H1 (cell line): Measurements from ENCODE around the gene KCP. TPM values are rescaled to one million over a fixed set of nuclear protein-coding genes. Genes with fewer than 3 reads are reported as not detected.
A peak's percentile ranks its signal among the peaks of the same experiment; 100 is the strongest.

ENCODE experiments used
- CTCF ChIA-PET: fragments of 300-600 bp; sonication (Branson Sonifier 250); formaldehyde crosslinking; loops from one replicate; lab custom pipeline; 2021; ENCODE audit not compliant: partially characterized antibody; lab: Charles Lee
- POLR2A ChIA-PET: fragments of 300-600 bp; sonication (Branson Sonifier 250); formaldehyde crosslinking; loops from one replicate; lab custom pipeline; 2021; ENCODE audit warnings: inconsistent platforms; ENCODE audit not compliant: partially characterized antibody; lab: Charles Lee
- DNase-seq, 2 experiments: peaks; one replicate each; pipeline versions ENCODE4 v3.0.0 to v3.0.0-alpha.2; 2010 to 2022; ENCODE audit warnings: low spot score in 2 of 2, low read depth in 1 of 2, mixed read lengths in 1 of 2
- FAIRE-seq: peaks from 2 replicates; lab custom pipeline; 2011; peaks lifted over from hg19 to GRCh38; lab: Jason Lieb, UNC
- H2AFZ ChIP-seq: 2 replicates; pipeline ENCODE4 v1.8.1; 2012; ENCODE audit warnings: low read length, inconsistent platforms
- H2AK5ac ChIP-seq: 2 replicates; pipeline ENCODE4 v1.6.1; 2013; ENCODE audit warnings: low read depth, low read length
- H2BK120ac ChIP-seq: replicated peaks from 2 replicates; pipeline ENCODE3; 2013; ENCODE audit warnings: low read depth, low read length, inconsistent platforms
- H2BK12ac ChIP-seq: 2 replicates; pipeline ENCODE4 v1.6.1; 2013; ENCODE audit warnings: low read depth, low read length
- H2BK15ac ChIP-seq: 2 replicates; pipeline ENCODE4 v1.6.1; 2013; ENCODE audit warnings: low read length
- H2BK20ac ChIP-seq: 2 replicates; pipeline ENCODE4 v1.6.1; 2013; ENCODE audit warnings: low read length
- H2BK5ac ChIP-seq: 2 replicates; pipeline ENCODE4 v1.6.1; 2013; ENCODE audit warnings: low read depth, low read length
- H3K14ac ChIP-seq: 2 replicates; pipeline ENCODE4 v1.6.1; 2013; ENCODE audit warnings: inconsistent platforms; ENCODE audit not compliant: insufficient read length
- H3K18ac ChIP-seq: 2 replicates; pipeline ENCODE4 v1.6.1; 2013; ENCODE audit warnings: low read length; ENCODE audit errors: extremely low read depth
- H3K23ac ChIP-seq: 2 replicates; pipeline ENCODE4 v1.6.1; 2013; ENCODE audit warnings: inconsistent platforms; ENCODE audit not compliant: insufficient read length
- H3K23me2 ChIP-seq: 2 replicates; pipeline ENCODE4 v1.6.1; 2013; ENCODE audit warnings: low read depth, low read length
- H3K27ac ChIP-seq: 2 replicates; pipeline ENCODE4 v1.6.1; 2011; ENCODE audit warnings: low read depth, low read length, inconsistent platforms
- H3K27me3 ChIP-seq, 4 experiments: replicated peaks in 1 of 4; 1 replicate in 1 of 4; 2 replicates in 3 of 4; pipeline versions ENCODE4 v1.6.1 to v1.8.1; 2011 to 2013; ENCODE audit warnings: low read length in 3 of 4, mild to moderate bottlenecking in 3 of 4, inconsistent platforms in 2 of 4, mixed read lengths in 2 of 4, moderate library complexity in 1 of 4; ENCODE audit not compliant: control insufficient read depth in 3 of 4, insufficient read depth in 3 of 4; ENCODE audit errors: extremely low read depth in 1 of 4
- H3K36me3 ChIP-seq, 4 experiments: 2 replicates each; pipeline versions ENCODE4 v1.6.1 to v1.8.1; 2011 to 2013; ENCODE audit warnings: mild to moderate bottlenecking in 4 of 4, low read length in 3 of 4, moderate library complexity in 2 of 4, control low read depth in 1 of 4, inconsistent platforms in 1 of 4; ENCODE audit not compliant: insufficient read depth in 4 of 4, control insufficient read depth in 2 of 4
- H3K4ac ChIP-seq: replicated peaks from 2 replicates; pipeline ENCODE3; 2013; ENCODE audit warnings: low read length, low read depth, mixed read lengths, inconsistent platforms; ENCODE audit not compliant: insufficient read length
- H3K4me1 ChIP-seq, 4 experiments: replicated peaks in 1 of 4; 1 replicate in 1 of 4; 2 replicates in 3 of 4; pipeline versions ENCODE4 v1.6.1 to v1.8.1; 2011 to 2013; ENCODE audit warnings: low read length in 3 of 4, inconsistent platforms in 2 of 4, mixed read lengths in 1 of 4; ENCODE audit not compliant: insufficient read depth in 4 of 4, control insufficient read depth in 3 of 4
- H3K4me2 ChIP-seq, 2 experiments: 2 replicates each; pipeline versions ENCODE4 v1.6.1 to v1.8.1; 2011 to 2013; ENCODE audit warnings: low read depth in 2 of 2, low read length in 2 of 2, control low read depth in 1 of 2, inconsistent platforms in 1 of 2, mild to moderate bottlenecking in 1 of 2; ENCODE audit not compliant: insufficient read depth in 1 of 2
- H3K4me3 ChIP-seq, 4 experiments: fragments of 200-600, 300-600 bp in 1 of 4; sonication (generic), shearing (Covaris generic), sonication (Bioruptor Twin) in 1 of 4; 2 replicates each; pipeline versions ENCODE4 v1.5.1 to v1.8.1; 2011 to 2016; ENCODE audit warnings: low read length in 4 of 4, low read depth in 3 of 4, control low read depth in 2 of 4, inconsistent platforms in 2 of 4, mild to moderate bottlenecking in 2 of 4, mixed read lengths in 1 of 4, moderate library complexity in 1 of 4; ENCODE audit not compliant: insufficient read depth in 2 of 4; ENCODE audit errors: extremely low read depth in 1 of 4
- H3K56ac ChIP-seq: replicated peaks from 2 replicates; pipeline ENCODE3; 2013; ENCODE audit warnings: low read depth, mild to moderate bottlenecking, mixed read lengths, low read length, inconsistent platforms; ENCODE audit not compliant: insufficient read length
- H3K79me1 ChIP-seq: 2 replicates; pipeline ENCODE4 v1.6.1; 2013; ENCODE audit warnings: low read depth, low read length, control low read depth
- H3K79me2 ChIP-seq, 2 experiments: 2 replicates each; pipeline versions ENCODE4 v1.6.1 to v1.8.1; 2012 to 2013; ENCODE audit warnings: low read length in 2 of 2, mild to moderate bottlenecking in 2 of 2, inconsistent platforms in 1 of 2; ENCODE audit not compliant: insufficient read depth in 2 of 2, control insufficient read depth in 1 of 2
- H3K9ac ChIP-seq, 4 experiments: replicated peaks in 1 of 4; 1 replicate in 1 of 4; 2 replicates in 3 of 4; pipeline versions ENCODE4 v1.6.1 to v1.8.1; 2011 to 2013; ENCODE audit warnings: low read depth in 3 of 4, low read length in 3 of 4, control low read depth in 2 of 4, mild to moderate bottlenecking in 2 of 4, moderate library complexity in 2 of 4, inconsistent platforms in 1 of 4; ENCODE audit errors: extremely low read depth in 1 of 4
- H3K9me3 ChIP-seq, 2 experiments: 2 replicates each; pipeline versions ENCODE4 v1.6.1 to v1.8.1; 2012 to 2013; ENCODE audit warnings: mild to moderate bottlenecking in 2 of 2, moderate library complexity in 2 of 2, control low read depth in 1 of 2, inconsistent platforms in 1 of 2, low read depth in 1 of 2, low read length in 1 of 2, mixed read lengths in 1 of 2; ENCODE audit not compliant: insufficient read depth in 2 of 2
- H4K20me1 ChIP-seq, 2 experiments: replicated peaks in 1 of 2; 2 replicates each; pipeline versions ENCODE3 to v1.8.1; 2011 to 2013; ENCODE audit warnings: inconsistent platforms in 2 of 2, low read length in 2 of 2, mild to moderate bottlenecking in 1 of 2; ENCODE audit not compliant: insufficient read depth in 2 of 2, control insufficient read depth in 1 of 2
- H4K5ac ChIP-seq: 2 replicates; pipeline ENCODE4 v1.6.1; 2013; ENCODE audit warnings: low read length, low read depth, mixed read lengths, inconsistent platforms; ENCODE audit not compliant: insufficient read length
- H4K8ac ChIP-seq: 2 replicates; pipeline ENCODE4 v1.8.0; 2013; ENCODE audit warnings: mild to moderate bottlenecking, moderate library complexity, low read length, inconsistent platforms; ENCODE audit not compliant: insufficient read depth; ENCODE audit errors: extremely low read depth
- H4K91ac ChIP-seq: replicated peaks from 2 replicates; pipeline ENCODE3; 2013; ENCODE audit warnings: low read length, mixed read lengths, inconsistent platforms; ENCODE audit not compliant: insufficient read length
- WGBS, 2 experiments: shearing (Covaris generic) in 1 of 2; methylation state at CpG; one replicate each; pipeline versions ENCODE4 v1.1.6 to v1.1.7; 2013 to 2015; ENCODE audit warnings: low lambda C conversion rate in 2 of 2, mixed read lengths in 2 of 2, inconsistent platforms in 1 of 2, low coverage in 1 of 2, missing lambda C conversion rate in 1 of 2; ENCODE audit not compliant: insufficient replicate concordance in 2 of 2, insufficient coverage in 1 of 2, insufficient read length in 1 of 2; ENCODE audit errors: extremely low coverage in 1 of 2, missing lambda C conversion rate in 1 of 2; 5-methylcytosine and 5-hydroxymethylcytosine counted together
- polyA plus RNA-seq, 7 experiments: library from polyadenylated mRNA; depleted of rRNA in 3 of 7; stranded (reverse) in 5 of 7; unstranded in 2 of 7; fragments of >200 nt in 5 of 7; fragments of 200-250 nt in 2 of 7; gene quantifications; 1 replicate in 5 of 7; 2 replicates in 1 of 7; 4 replicates in 1 of 7; pipeline versions ENCODE4 v1.2.1 to v1.2.3, GENCODE V29; 2011 to 2013; ENCODE audit warnings: missing spikeins in 2 of 7, mixed read lengths in 2 of 7
- total RNA-seq: library from RNA; stranded (reverse); fragmentation: NEBNext Ultra II Directional; extraction: Animal tissue kit (Norgen Biotek cat#: 25700); gene quantifications from 2 replicates; pipeline ENCODE4 v1.2.1, GENCODE V29; 2021

Gene KCP
- total and polyA plus RNA-seq, 2 of the 8 experiments (the other 6 are each of a cell fraction or from before 2014, with no cell fraction given): 1.3 to 2.0 TPM

DNA sequence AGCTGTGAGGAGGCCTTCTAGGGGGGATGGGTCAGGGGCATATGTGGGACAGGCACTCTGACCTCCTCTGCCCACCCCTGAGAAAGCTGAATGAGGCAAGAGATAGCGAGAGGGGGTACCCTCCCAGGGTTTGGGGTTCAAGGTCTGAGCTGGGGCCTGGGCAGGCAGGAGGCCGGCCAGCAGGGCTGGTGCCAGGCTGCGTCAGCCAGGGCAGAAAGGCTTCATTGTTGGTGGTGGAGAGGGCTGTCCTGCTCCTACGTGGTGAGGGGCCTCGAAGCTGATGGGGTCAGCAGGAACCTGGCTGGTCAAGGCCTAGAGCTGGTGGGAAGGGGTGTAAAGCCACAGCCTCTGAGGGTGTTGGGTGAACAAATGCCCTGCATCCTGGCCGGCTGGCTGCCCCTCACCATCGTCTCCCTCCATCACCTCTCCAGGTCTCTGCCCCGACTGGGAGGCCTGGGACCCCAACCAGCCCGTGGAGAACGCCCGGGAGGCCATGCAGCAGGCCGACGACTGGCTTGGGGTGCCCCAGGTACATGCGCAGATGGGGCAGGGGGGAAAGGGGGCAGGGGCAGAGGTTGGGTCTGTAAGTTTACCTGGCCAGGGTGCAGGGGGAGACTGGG lies 73.7 kb downstream of the KCP start:
- Histone ChIP-seq H3K27me3 (peaks cover 0 to under 1% (median under 1%) of the 10 kb centered on the region in 4 experiments; a peak in 3 of 7 replicates), H2AFZ (no peak overlapping the region), H4K5ac (no peak overlapping the region), H3K4me1 (peaks cover 0 to 31% (median 19%) of the 10 kb centered on the region in 4 experiments; a peak in 6 of 7 replicates), H4K8ac (no peak overlapping the region), H2BK120ac (no peak overlapping the region), H3K36me3 (no peaks in the 10 kb centered on the region), H3K4me3 (no peak overlapping the region), H2BK12ac (no peak overlapping the region), H4K91ac (no peak overlapping the region), H3K9ac (no peak overlapping the region), H3K79me1 (no peaks in the 10 kb centered on the region), H3K56ac (no peak overlapping the region), H2BK20ac (0 out of 2 replicates have a peak overlapping the region, but pooled peaks have one; percentile 18), H2AK5ac (no peak overlapping the region), H3K4ac (no peak overlapping the region), H3K27ac (no peak overlapping the region), H3K9me3 (no peaks in the 10 kb centered on the region), H4K20me1 (no peaks in the 10 kb centered on the region), H3K23ac (no peak overlapping the region), H3K14ac (no peak overlapping the region), H2BK15ac (no peak overlapping the region), H3K79me2 (no peaks in the 10 kb centered on the region), H3K18ac (no peak overlapping the region), H3K23me2 (peaks cover 9% of the 10 kb centered on the region; the same call in 1 of the 2 replicates), H2BK5ac (no peak overlapping the region), H3K4me2 (no peak overlapping the region)
- CTCF ChIA-PET: interaction anchor here (1.0 to 7.6 kb wide), 9 partner anchors 8 to 255 kb away, joined by 3 to 71 read pairs (median 6); no protein-coding TSS in a partner anchor
- DNase-seq (no peak), FAIRE-seq (no peak)
- POLR2A ChIA-PET: interaction anchor here (1.5 kb wide), 1 partner anchor 70 kb away, joined by 4 read pairs; no protein-coding TSS in a partner anchor
- WGBS, 2 experiments: 84% methylated on average over 8 of the region's 14 CpGs; no CpG with 5 or more reads in 1 of the 2 experiments
